Head of caudate nucleus (tissue), 42 donors: ENCODE measurements around the gene MADD.
A peak's percentile ranks its signal among the peaks of the same experiment; 100 is the strongest.

Experiments
- DNase-seq, 42 donors: peaks; one replicate each; pipeline versions ENCODE4 v3.0.0 to v3.0.0-alpha.2; 2020 to 2021; ENCODE audit warnings: mixed read lengths in 7 of 42
- intact Hi-C: fragments of 100-400 bp; cut with DNase I; formaldehyde crosslinking; loops from one replicate; pipeline ENCODE4 v1.15.0; 2022

MADD gene

GRCh38 chr11:47361419-47361818 is 91.5 kb downstream of the MADD start:
- DNase-seq = no peak
- intact Hi-C loops = no loop called here

- no peak for DNase-seq
- intact Hi-C loops = no loop called here
Observed at GRCh38 chr11:47366020-47366490, 96.1 kb downstream of the MADD start.

GRCh38 chr11:47369676-47370075 is 99.7 kb downstream of the MADD start:
- no peak for DNase-seq
- intact Hi-C loops = no loop called here

DNA sequence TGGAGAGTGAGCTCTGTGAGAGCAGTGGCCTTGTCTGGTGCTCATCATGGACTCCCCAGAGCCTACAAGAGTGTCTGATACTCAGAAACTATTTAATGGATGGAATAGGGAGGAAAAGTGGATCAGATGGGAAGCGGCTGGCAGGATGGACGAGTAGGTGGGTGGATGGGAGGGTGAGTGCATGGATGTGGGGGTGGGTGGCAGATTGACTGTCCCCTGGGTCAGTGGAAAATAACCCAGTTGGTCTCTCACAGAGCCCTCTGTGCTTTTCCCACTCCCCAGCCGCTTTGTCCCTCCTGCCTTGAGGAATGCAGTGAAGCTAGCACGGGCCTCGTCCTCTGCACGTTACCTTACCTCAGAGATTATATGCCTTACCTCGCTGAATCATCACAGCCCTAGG is 102.5 kb downstream of the MADD start:
- no peak for DNase-seq
- intact Hi-C loops = no loop called here

GRCh38 chr11:47373876-47374719 is 104.2 kb downstream of the MADD start:
- intact Hi-C loops = no loop called here
- DNase-seq = peak; percentile 69 to 94 (median 84)

GRCh38 chr11:47374720-47375019 is 104.7 kb downstream of the MADD start:
- intact Hi-C loops = no loop called here

DNA sequence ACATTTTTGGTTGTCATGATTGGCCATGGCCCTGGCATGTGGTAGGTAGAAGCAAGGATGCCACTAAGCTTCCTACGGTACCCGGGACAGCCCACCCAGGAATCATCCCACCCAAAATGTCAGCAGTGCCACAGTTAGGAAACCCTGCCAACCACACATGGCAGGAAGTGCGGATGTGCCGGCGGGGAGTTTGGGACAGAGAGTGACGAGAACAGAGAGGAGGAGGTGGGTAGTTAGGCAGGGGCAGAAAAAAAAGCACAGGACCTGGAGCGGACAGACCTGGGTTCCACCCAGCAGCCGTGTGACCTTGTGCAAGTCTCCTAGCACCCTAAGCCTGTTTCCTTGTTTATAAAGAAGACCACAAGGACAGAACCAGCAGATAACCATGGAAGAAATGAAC is 105.1 kb downstream of the MADD start:
- DNase-seq = no peak
- intact Hi-C loops = no loop called here

More at GRCh38 chr11:47374720-47375019, 104.7 kb downstream of the MADD start:
- no peak for DNase-seq

DNA sequence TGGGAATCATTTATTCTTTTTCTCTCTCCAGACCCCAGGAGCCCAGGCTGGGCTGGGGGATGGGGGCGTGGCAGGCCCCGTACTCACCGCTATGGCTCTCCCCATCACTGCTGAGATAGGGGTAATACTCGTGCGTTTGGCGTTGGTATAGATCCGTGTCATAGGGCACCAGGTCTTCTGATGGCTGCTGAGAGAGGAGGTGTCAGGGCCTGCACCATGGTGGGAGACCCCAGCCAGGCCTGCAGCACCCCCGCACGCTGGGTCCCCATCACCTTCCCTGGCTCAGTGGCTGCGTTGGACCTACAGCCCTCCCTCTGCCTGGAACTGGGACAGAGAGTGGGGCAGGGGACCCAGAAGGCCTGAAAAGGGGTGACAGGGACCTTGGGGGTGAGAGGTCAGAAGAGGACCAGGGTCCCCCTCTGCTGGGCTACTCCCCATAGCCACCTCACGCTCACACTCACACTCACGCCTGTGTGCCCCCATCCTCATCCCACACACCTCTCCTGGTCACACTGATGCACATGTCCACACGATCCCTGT is 105.7 kb downstream of the MADD start:
- intact Hi-C loops = no loop called here
- DNase-seq = no peak

- DNase-seq = no peak
- intact Hi-C loops = no loop called here
Observed at GRCh38 chr11:47376107-47376524, 106.2 kb downstream of the MADD start.

DNA sequence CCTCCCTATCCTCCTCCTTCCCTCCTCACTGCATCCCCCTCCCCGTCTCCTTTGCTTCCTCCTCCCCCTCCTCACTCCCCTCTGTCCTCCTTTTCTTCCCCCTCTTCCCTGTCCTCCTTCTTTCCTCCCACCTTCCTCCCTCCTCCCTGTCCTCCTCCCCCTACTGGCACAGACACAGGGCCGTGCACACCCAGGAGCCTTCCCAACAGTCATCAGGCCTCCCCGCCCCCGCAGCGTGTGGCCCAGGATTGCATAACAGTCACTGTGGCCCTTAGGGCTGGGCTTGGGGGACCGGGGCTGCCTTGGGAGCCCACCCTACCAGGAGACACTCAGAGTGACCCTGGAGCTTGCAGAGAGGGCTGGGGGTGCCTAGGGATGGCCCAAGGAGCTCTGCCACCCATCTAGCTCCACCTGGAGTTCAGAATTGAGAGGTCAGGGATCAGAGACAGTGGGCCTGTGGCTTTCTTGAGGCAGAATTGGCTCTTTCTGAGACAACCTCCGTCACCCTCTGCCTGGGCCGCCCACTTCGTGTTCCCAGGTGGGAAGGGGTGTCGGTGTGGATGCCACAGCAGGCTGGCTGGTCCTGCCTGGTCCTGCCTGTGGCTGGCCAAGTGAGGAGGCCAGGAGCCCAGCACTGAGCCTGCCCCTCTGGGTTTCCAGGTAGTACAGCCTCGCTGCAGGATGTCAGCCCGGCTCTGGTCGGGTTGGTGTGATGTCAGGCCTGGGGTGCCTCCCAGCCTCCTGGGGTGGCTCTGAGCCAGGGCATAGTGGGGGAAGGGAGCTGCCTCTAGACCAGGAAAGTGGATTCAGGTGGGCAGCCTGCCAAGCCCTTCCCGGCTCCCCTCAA is 106.8 kb downstream of the MADD start:
- intact Hi-C loops = no loop called here
- DNase-seq = peak in 13 of 42 donors; percentile 25 to 67 (median 50)

DNA sequence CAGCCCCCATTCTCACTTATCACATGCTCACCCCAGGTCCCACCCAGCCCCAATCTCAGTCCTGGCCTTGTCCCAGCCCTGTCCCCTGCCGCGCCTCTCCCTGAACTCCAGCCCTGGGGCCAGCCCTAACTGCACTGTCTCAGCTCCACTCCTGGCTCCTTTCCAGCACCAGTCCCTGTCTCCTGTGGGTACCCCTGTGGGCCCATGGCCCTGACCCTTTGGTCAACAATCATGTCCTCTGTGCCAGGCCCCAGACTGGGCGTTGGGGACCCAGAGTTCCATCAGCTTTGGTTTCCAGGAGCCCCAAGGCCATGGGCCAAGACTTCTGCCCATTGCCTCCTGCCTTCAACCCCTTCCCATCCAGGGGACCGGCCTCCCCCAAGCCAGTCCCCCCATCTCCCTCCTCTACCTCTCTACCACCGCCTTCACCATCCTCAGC is 107.7 kb downstream of the MADD start:
- intact Hi-C loops = no loop called here
- no peak for DNase-seq

DNA sequence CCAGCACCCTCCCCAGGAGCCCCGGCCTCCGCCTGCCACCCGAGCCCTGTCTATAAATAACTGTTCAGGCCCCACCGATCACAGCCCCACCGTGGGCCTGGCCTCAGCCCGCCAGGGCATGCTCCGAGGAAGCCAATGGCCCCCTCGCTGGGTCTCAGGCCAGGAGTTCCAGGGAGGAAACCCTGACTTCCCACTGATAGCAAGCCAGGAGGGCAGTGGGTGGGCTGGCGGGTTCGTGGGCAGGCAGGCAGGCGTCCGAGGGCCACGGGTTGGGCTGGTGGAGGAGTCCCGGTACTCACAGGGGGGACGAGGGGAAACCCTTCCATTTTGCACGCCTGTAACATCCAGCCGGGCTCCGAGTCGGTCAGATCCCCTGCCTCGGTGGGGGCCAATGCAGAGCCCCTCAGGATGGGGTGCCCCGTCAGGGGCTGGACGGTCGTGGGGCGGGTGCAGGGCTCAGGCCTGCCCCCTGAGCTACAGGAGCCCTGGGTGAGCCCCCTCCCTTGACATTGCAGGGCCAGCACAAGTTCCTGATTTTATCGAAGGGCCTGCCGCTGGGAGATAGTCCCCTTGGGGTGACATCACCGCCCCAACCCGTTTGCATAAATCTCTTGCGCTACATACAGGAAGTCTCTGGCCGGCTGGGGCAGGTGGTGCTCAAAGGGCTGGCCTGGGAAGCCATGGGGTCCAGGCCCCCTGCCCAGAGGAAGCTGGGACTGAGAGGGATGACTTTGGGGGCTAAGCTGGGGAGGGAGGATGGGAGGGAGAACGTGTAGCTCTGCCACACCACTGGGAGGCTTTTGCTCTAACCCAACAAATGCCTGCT is 108.3 kb downstream of the MADD start, which contains the start of gene SPI1:
Gene SPI1 (minus strand): TSS at position 538 of the 826 bp plus-strand sequence. CDS start 194 bp downstream, at position 344.
- intact Hi-C loops = no loop called here
- peak in 28 of 42 donors; percentile 38 to 76 (median 54) for DNase-seq

- intact Hi-C loops = no loop called here
- no peak for DNase-seq
Observed at GRCh38 chr11:47378836-47379170, 108.9 kb downstream of the MADD start.

DNA sequence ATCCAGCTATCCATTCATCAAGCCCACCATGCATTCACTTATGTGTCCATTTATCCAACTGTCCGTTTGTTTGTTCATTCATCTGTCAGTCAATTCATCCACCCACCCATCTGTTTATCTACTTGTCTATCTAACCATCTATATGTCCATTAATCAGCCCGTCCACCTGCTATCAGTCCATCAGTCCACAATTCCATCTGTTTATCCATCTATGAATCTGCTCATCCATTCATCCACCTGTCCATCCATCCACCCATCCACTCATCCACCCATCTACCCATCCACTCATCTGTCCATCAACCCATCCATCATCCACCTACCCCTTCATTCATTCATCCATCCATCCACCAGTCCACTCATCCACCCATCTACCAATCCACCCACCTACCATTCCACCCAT is 109.4 kb downstream of the MADD start:
- no peak for DNase-seq
- intact Hi-C loops = no loop called here
